Vagina (tissue), 2 donors: ENCODE measurements around the gene SALL1.

ENCODE experiments used
- CTCF ChIP-seq, 3 experiments: fragments of 450-650 bp in 2 of 3; fragments of 200-600 bp in 1 of 3; sonication (generic) in 1 of 3; IDR thresholded peaks; one replicate each; pipeline ENCODE4 v1.5.1; 2017 to 2019; ENCODE audit warnings: antibody characterized with exemption in 3 of 3, mild to moderate bottlenecking in 2 of 3, moderate library complexity in 2 of 3
- POLR2A ChIP-seq, 2 donors: fragments of 450-650 bp; IDR thresholded peaks; one replicate each; pipeline ENCODE4 v1.6.1; 2017; ENCODE audit warnings: antibody characterized with exemption in 2 of 2, mild to moderate bottlenecking in 2 of 2, moderate library complexity in 2 of 2
- POLR2AphosphoS5 ChIP-seq, 2 donors: sonication (generic); formaldehyde crosslinking; IDR thresholded peaks; one replicate each; pipeline ENCODE4 v1.9.0; 2017; ENCODE audit warnings: antibody characterized with exemption in 2 of 2, mild to moderate bottlenecking in 2 of 2, low read depth in 1 of 2; ENCODE audit not compliant: insufficient read depth in 1 of 2

GRCh38 chr16:51184702-51185433 lies 33.8 kb upstream of the SALL1 start:
- TF ChIP-seq CTCF (IDR thresholded peaks at IDR 0.05), result no peak
- TF ChIP-seq POLR2AphosphoS5 (IDR thresholded peaks at IDR 0.05; ENCODE audit: insufficient read depth in 1 of 2, low read depth in 1 of 2), result no peak
- TF ChIP-seq POLR2A (IDR thresholded peaks at IDR 0.05), result no peak
